ENCODE results near the gene NAA15. TPM values are rescaled to one million over a fixed set of nuclear protein-coding genes. Genes with fewer than 3 reads are reported as not detected.
"Not testable (repeated sequence)": the region's sequence is repeated elsewhere in the genome, so short reads cannot be mapped to it uniquely, and the experiment has no call there.

Gene NAA15
- total RNA-seq, 1 donor from 2014 or later: 48.0 TPM

DNA sequence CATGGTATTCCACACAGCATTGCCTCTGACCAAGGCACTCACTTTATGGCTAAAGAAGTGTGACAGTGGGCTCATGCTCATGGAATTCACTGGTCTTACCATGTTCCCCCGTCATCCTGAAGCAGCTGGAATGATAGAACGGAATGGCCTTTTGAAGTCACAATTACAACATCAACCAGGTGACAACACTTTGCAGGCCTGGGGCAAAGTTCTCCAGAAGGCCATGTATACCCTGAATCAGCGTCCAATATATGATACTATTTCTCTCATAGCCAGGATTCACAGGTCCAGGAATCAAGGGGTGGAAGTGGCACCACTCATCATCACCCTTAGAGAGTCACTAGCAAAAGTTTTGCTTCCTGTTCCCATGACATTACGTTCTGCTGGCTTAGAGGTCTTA is 145.8 kb downstream of the NAA15 start:
- DNase-seq (ENCODE audit: low spot score): not testable (repeated sequence)

DNA sequence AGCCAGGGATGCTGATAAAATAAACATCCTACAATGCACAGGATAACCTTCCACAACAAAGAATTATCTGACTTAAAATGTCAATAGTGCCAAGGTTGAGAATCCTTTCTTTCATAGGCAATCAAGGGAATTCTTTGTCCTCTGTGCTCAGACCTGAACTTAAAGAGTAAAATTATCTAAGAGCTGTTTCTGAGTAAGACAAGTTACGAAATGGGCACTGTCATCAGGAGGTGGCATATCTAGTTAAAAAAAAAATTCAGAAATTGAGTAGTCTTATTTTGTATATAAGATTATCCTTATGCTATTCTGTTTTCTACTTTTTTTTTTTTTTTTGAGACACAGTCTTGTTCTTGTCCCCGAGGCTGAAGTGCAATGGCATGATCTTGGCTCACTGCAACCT is 149.3 kb downstream of the NAA15 start:
- DNase-seq (ENCODE audit: low spot score): no peak

DNA sequence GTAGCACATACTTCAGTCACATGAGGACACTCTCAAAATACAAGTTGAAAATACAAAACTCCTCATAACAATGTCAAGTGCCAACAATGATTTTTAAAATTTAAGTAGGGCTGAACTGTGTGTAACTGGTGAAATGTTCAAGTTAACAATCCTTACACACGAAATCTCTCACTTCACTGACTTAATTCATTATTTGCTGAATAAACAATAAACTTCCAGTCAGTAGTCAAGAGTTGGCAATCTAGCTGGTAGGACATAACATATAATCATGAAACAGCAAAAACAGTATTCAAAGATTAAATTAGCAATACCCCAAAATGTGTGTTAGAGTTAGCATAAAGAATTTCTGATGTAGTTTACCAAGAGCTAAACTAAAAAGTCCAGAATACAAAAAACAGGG is 150.7 kb downstream of the NAA15 start:
- no peak for DNase-seq (ENCODE audit: low spot score)

DNA sequence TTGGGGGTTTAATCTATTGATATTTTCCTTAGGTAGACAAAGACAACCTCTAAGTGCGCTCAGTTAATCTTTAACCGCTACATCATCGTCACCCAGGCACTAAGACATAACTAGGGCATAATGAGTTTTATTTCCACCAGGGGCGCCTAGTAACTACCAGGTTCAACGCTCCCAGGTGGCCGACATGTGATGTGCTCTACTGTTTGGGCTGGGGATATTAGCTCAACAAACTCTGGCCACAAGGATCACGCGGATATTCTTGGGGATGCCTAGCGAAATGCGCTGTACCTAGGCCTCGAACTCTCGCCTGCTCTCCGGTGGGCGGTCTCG is 151.7 kb downstream of the NAA15 start:
- no peak for DNase-seq (ENCODE audit: low spot score)

DNA sequence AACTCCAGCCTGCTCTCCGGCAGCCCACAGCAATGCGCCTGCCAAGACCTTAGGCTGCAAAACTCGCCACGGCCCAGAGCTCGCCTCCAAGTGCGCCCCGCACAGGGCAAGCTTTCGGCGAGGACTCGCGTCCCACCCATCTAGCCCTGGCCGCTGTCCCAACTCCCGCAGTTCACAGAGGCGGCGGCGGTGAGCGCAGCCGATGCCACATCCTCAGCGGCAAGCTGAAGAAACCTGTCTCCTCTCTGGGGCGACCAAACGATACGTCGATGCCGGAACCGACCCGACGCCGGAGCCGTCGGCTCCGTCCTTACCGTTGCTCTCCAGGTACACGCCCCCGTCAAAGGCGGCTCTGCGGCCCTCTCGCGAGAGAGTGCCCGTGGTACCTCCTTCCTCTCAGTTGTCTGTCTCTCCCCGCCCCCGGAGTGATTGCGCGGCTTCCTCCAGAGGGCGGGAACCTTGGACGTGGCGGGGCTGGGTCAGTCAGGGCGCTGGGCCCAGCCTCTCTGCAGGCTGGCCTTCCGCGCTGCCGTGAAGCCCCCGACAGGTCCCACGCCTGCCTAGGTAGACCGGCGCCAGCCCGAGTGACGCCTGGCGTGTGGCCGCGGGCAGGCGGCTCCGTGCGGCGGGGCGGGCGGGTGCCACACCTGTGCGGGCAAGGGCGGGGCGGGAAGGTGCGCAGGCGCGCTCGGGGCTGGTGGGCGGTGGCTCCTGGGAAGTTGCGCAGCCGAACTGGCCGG is 152.2 kb downstream of the NAA15 start:
- DNase-seq (ENCODE audit: low spot score): peak; percentile 99

DNA sequence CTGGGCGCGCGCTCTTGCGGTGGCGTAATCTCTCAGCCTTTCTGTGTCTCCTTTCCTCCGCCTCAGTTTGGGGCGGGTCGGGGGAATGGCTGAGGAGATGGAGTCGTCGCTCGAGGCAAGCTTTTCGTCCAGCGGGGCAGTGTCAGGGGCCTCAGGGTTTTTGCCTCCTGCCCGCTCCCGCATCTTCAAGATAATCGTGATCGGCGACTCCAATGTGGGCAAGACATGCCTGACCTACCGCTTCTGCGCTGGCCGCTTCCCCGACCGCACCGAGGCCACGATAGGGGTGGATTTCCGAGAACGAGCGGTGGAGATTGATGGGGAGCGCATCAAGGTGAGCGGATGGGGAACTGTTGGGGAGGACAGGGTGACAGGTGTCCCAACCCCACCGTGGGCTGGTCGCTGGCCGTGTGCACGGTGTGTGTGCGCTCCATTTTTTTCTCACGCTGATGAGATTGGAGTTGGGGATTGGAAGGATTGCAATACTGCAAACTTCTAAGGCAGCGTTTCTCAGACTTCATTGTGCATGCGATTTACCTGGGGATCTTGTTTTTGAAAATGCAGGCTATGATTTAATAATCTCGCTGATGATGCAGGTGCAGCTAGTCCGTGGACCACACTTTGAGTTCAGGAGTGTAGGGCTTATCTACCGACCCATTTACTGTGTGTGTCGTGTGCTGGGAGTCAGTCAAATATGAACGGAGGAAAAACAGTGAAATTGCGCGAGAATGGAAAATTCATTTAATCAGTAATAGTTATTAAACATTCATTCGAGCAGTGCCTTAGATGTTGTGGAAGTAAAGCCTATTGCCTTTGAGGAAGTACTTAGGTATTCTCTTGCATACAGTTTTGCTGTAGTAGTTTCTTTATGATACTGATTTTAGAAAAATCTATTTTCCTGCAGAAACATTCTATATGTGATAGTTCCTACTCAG is 153.1 kb downstream of the NAA15 start, which contains the start of gene RAB33B:
Gene RAB33B (plus strand): TSS at position 11 of the 935 bp plus-strand sequence. CDS start 75 bp downstream, at position 86.
- DNase-seq (ENCODE audit: low spot score): no peak

DNA sequence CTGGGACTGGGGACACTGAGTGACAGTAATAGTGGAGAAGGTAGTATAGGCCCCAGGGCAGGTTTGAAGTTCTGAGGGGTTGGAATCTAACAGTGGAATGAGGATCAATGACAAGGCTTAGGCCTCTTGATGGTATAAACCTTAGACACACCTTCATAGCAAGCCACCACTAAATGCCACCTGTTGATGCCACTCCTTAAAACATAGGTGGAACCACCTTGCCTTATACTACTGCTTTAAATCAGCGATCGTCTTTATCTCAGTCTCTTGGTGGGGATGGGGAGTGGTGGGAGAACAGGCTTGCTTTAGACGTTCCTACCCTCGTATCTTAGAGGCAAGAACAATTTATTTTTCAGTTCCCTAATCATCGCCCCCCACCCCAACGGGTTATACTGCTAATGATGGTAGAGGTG is 153.8 kb downstream of the NAA15 start:
- no peak for DNase-seq (ENCODE audit: low spot score)

DNA sequence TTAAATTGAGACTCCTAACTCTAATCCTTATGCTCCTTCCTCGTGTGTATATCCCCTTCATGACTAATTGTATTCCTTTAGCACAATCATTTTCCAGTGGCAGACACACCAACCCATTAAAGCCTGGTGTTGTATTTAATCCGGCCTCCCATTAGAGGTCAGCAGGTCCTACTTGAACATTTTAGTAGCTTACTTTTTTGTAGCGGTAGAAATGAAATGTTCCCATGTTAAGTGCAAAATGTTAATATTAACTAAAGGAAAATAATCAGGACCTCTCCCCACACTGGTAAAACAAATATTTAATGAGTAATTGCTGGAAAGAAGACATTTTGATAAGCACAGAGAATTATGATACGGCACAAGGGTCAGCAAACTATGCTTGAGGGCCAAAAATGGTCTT is 156.0 kb downstream of the NAA15 start:
- no peak for DNase-seq (ENCODE audit: low spot score)

DNA sequence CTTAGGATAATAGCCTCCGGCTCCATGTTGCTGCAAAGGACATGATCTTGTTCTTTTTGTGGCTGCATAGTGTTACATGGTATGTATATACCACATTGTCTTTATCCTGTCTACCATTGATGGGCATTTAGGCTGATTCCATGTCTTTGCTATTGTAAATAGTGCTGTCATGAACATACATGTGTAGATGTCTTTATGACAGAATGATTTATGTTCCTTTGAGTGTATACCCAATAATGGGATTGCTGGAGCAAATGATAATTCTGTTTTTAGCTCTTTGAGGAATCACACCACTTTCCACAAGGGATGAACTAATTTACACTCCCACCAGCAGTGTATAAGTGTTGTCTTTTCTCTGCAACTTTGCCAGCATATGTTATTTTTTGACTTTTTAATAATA is 157.2 kb downstream of the NAA15 start:
- DNase-seq (ENCODE audit: low spot score): no peak

DNA sequence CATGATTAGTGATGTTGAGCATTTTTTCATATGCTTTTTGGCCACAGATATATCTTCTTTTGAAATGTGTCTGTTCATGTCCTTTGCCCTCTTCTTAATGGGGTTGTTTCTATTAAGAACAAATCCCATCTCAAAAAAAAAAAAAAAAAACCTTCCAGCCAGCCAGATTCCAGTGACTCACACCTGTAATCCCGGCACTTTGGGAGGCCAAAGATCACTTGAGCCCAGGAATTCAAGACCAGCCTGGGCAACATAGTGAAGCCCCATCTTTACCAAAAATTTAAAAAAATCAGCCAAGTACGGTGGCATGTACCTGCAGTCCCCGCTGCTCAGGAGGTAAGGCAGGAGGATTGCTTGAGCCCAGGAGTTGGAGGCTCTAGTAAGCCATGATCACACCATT is 157.7 kb downstream of the NAA15 start:
- no peak for DNase-seq (ENCODE audit: low spot score)

DNA sequence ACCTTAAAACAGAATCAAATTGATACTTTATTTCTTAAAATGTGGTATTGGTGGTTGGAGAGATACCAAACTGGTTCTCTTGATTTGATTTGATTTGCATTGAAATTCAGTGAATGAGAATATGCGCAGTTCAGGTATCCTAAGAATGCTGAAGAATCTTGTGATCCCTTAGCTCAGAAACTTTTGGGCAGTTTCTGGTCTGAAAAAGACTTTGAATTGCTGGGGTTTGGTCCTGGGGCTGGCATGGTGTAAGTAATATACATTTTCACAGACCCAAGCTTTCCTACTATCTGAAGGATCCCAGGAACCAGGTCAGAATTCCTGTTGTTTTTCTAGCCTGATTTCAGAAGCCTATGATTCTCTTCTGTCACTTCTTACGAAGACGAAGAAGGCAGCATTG is 159.3 kb downstream of the NAA15 start:
- no peak for DNase-seq (ENCODE audit: low spot score)

DNA sequence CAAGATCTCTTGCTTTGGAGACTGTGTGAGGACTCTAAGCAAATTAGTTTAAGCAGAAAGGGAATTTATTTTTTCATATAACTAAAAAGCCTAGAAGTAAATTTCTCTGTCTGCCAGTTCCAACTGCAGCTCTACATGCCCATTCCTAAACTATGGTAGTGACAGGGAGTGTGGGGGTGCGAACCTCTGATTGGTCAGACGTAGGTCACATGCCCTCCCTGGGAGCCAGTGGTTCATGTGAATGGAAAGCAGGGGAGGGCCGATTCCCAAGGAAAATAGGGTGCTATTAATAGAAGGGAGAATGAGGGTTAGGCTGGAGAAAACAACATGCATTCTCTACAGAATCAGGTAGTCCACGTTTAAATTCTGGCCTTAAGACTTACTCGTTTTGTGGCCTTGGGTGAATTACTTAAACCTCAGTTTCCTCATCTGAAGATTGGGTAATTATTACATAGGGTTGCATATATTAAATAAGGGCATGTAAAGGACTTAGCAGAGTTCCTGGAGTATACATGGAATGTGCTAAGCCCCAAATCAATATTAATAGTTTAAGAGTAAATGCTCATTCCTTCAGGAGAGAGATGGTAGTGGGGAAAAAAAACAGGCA is 159.8 kb downstream of the NAA15 start:
- no peak for DNase-seq (ENCODE audit: low spot score)

DNA sequence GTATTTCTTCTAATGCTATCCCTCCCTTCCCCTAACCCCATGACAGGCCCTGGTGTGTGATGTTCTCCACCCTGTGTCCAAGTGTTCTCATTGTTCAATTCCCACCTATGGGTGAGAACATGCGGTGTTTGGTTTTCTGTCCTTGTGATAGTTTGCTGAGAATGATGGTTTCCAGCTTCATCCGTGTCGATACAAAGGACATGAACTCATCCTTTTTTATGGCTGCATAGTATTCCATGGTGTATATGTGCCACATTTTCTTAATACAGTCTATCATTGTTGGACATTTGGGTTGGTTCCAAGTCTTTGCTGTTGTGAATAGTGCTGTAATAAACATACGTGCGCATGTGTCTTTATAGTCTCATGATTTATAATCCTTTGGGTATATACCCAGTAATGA is 163.2 kb downstream of the NAA15 start:
- not testable (repeated sequence) for DNase-seq (ENCODE audit: low spot score)

DNA sequence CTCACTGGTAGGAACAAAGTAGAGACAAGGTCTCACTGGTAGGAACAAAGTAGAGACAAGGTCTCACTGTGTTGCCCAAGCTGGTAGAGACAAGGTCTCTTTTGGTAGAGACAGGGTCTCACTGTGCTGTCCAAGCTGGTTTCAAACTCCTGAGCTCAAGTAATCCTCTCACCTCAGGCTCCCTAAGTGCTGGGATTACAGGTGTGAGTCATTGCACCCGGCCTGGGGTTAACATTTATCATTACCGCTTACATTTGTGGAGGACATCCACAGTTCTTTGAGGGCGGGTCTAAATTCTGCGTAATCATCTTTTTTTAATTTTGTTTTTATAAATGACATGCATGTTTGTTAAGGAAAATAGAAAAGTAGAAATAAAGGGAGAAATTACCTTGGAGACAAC is 164.6 kb downstream of the NAA15 start:
- DNase-seq (ENCODE audit: low spot score): no peak

DNA sequence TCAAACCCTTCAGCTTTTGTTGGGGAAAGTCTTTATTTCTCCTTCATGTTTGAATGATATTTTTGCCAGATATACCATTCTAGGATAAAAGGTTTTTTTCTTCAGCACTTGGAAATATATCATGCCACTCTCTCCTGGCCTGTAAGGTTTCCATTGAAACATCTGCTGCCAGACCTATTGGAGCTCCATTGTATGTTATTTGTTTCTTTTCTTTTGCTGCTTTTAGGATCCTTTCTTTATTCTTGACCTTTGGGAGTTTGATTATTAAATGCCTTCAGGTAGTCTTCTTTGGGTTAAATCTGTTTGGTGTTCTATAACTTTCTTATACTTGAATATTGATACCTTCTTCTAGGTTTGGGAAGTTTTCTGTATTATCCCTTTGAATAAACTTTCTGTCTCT is 167.5 kb downstream of the NAA15 start:
- not testable (repeated sequence) for DNase-seq (ENCODE audit: low spot score)

DNA sequence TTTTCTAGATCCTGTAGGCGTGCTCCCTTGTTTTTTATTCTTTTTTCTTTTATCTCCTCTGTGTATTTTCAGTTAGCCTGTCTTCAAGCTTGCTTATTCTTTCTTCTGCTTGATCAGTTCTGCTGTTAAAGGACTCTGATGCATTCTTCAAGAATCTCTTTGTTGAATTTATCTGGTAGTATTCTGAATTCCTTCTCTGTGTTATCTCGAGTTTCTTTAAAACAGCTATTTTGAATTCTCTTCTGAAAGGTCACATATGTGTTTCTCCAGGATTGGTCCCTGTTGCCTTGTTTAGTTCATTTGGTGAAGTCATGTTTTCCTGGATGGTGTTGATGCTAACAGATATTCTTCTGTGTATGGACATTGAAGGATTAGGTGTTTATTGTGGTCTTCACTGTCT is 167.9 kb downstream of the NAA15 start:
- no peak for DNase-seq (ENCODE audit: low spot score)

Other genes with a start within 250 kb of the NAA15 start
- gene ELF2, start 124.3 kb upstream of the NAA15 start, total RNA-seq: 43.2 TPM
- 0.39 TPM for gene MGARP, start 21.3 kb upstream of the NAA15 start, total RNA-seq
- 41.6 TPM for gene NDUFC1, start 972 bp downstream of the NAA15 start, total RNA-seq
- 7.1 TPM for gene RAB33B, start 152.6 kb downstream of the NAA15 start, total RNA-seq

All from mesenteric fat pad (tissue), 1 donor.